ENCODE data around the gene NUP160.
"Not testable (repeated sequence)": the region's sequence is repeated elsewhere in the genome, so short reads cannot be mapped to it uniquely, and the experiment has no call there.

Gene NUP160

GRCh38 chr11:47860536-47860935 lies 12.4 kb upstream of the NUP160 start:
- no peak for DNase-seq

GRCh38 chr11:47857892-47858543 lies 9.9 kb upstream of the NUP160 start:
- DNase-seq, result no peak

GRCh38 chr11:47857485-47857884 lies 9.3 kb upstream of the NUP160 start:
- no peak for DNase-seq

DNA sequence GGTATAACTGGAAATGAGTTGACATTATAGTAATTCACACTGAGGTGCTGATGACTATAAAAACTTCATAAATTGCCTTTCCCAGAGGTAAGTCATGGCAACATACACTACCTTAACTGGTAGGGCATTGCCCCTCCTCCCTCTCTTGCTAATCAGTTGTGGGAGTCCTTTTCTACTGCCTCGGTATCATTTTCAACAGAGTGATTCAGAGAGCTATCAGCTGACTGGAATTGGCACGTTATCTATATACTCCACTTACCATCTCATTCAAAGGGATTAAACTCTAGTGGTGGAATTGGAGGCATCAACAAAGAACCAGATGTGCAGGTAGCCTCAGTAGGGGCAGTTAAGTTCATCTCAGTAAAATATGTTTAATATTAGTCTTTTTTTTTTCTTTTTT lies 8.0 kb upstream of the NUP160 start:
- DNase-seq, result no peak

DNA sequence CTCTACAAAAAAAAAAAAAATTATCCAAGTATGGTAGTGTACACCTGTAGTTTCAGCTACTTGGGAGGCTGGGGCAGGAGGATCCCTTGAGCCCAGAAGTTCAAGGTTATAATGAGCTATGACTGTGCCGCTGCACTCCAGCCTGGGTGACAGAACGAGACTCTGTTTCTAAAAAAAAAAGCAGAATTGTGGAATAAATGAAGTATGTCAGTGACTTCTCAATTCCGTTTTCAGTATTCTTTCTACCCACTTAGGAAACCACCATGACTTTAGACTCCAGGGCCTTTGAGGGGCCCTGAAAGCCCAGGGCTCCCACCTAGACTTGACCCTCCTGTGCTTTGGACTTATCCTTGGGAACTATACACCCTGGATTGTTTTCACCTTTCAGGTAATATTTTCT lies 6.5 kb upstream of the NUP160 start:
- DNase-seq, result no peak

DNA sequence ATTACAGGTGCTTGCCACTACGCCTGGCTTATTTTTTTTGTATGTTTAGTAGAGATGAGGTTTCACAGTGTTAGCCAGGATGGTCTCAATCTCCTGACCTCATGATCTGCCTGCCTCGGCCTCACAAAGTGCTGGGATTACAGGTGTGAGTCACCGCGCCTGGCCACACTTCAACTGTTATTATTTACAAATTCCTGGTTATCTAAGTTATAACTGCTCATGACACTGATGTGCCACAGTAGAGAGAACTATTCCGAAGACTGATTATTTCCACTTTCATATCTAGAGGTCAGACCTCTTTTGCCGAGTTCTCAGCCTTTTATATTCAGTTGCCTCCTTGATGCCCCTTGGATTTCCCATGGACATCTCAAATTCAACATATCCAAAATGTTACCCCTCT lies 3.9 kb upstream of the NUP160 start:
- DNase-seq, result no peak

DNA sequence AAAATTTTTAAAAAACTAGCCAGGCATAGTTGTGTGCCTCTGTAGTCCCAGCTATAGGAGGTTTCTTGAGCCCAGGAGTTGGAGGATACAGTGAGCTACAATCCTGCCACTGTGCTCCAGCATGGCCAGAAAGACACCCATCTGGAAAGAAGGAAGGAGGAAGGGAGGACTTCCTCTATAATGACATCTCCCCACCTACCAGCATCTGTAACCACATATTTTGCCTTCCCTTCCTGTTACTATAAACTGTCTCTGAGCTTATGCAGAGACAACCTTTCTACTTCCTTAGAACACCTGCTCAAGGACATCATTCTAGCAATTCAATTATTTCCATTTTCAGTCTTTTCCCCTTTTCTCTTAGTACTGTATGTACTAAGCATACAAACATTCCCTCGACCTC lies 2.2 kb upstream of the NUP160 start:
- no peak for DNase-seq

- DNase-seq, result no peak
Measured at GRCh38 chr11:47848700-47849155, 578 bp upstream of the NUP160 start.

GRCh38 chr11:47847537-47847891 lies 636 bp downstream of the NUP160 start:
- no peak for DNase-seq

GRCh38 chr11:47846998-47847397 lies 1.2 kb downstream of the NUP160 start:
- no peak for DNase-seq

DNA sequence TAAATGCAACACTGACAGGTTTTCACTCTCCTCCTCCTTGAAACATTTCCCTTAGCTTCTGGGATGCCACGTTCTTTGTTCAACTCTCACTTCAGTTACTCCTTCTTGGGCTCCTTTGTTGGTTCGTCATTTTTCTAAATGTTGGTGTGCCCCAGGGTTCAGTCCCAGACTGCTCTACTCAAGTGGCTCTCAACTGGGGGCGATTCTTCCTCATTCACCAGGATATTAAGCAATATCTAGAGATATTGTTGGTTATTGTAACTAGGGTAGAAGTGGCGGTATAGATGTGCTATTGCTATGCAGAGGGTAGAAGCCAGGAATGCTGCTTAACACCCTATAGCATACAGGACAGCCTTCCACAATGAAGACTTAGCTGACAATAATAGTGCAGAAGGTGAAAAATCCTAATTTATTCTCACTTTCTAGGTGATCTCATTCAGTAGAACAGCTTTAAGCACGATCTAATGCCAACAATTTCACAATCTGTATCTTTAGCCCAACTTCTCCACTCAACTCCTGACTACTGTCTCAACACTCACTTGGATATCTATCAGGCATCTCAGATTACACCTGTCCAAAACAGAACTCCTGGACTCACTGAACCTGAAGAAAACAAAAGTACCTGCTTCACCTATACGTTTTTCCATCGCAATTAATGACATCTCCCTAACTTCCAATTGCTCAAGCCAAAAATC lies 4.6 kb downstream of the NUP160 start:
- no peak for DNase-seq

DNA sequence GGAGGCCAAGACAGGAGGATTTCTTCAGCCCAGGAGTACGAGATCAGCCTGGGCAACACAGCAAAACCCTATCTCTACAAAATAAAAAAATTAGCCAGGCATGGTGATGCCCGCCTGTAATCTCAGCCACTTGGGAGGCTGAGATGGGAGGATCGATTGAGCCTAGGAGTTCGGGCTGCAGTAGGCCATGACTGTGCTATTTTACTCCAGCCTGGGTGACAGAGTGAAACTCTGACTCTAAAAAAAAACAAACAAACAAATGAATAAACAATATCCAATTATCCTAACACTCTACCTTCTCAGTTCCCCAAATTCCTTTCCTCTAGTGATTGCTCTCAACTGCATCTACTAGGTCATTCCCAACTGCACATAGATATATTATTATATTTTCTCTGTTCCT lies 5.4 kb downstream of the NUP160 start:
- no peak for DNase-seq

DNA sequence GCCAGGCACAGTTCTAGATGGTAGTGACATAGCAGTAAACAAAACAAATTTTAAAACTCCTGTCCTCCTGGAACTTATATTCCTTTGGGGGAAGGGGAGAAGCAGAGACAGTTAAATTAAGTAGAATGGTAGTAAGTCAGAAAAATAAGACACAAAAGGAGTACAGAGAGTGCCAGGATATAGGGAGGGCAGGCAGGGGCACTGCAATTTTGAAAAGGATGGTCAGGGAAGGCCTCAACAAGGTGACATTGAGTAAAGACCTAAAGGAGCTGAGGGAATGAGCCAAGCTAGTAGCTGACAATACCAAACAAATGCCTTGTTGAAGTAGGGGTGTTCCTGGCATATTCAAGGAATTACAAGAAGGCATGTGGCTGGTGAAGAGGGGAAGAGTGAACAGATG lies 10.2 kb downstream of the NUP160 start:
- DNase-seq, result no peak

- DNase-seq, result no peak
Measured at GRCh38 chr11:47837292-47837691, 10.9 kb downstream of the NUP160 start.

- DNase-seq, result not testable (repeated sequence)
Measured at GRCh38 chr11:47830013-47830412, 18.1 kb downstream of the NUP160 start.

DNA sequence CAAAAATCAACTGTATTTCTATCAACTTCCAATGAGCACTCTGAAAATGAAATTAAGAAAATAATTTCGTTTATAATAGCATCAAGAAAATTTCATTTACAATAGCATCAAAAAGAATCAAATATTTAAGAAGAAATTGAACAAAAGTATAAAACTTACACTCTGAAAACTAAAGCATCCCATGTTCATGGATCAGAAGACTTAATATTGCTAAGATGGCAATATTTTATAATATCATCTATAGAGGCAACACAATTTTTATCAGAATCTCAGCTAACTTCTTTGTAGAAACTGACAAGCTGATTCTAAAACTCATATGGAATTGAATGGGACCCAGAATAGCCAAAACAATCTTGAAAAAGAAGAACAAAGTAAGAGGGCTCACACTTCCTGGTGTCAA lies 19.9 kb downstream of the NUP160 start:
- no peak for DNase-seq

GRCh38 chr11:47822664-47823063 lies 25.5 kb downstream of the NUP160 start:
- not testable (repeated sequence) for DNase-seq

- no peak for DNase-seq
Measured at GRCh38 chr11:47819743-47820142, 28.4 kb downstream of the NUP160 start.

- DNase-seq, result no peak
Measured at GRCh38 chr11:47800759-47801158, 47.4 kb downstream of the NUP160 start.

DNA sequence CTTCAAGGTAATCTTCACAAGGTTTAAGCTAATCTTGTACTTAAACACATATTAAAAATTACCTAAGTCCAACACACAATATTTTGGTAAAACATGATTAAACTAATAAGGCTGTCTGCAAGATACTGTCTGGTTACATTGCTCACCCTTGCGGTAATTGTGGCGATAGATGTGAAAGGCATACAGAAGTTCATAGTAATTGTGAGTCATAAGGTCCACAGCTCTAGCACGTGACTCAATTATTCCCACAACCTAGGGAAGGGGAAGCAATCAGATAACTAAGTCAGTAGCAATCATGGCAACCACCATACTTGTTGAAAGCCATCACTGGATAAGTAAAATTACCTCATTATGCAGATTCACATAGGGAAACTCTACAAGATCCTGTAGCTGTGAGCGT lies 50.5 kb downstream of the NUP160 start:
- no peak for DNase-seq

GRCh38 chr11:47791774-47792430 lies 56.2 kb downstream of the NUP160 start:
- no peak for DNase-seq

GRCh38 chr11:47790017-47790416 lies 58.1 kb downstream of the NUP160 start:
- DNase-seq, result not testable (repeated sequence)

GRCh38 chr11:47788181-47788580 lies 60.0 kb downstream of the NUP160 start:
- DNase-seq, result no peak

DNA sequence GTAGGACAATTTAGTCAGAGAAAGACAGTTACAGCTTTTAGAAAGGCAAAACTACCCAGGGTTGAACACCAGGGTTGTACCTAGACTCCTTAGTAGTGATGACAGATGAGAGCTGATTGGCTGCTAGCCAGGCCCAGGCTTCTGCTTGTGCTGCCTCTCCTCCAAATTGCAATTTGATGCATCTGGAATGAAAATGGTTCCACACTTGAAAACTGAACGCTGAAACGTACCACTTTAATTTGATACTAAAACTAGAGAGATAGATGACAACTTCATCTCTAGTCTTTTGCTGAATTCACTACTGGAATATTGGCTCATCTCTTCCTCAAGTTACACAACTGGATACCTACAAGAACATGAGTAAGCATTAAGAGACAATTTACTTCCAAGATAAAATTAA lies 61.8 kb downstream of the NUP160 start:
- DNase-seq, result no peak

Measured in NCI-H774 (cell line).